Tibial nerve (tissue), 4 donors: ENCODE results near the gene TXLNG. TPM values are rescaled to one million over a fixed set of nuclear protein-coding genes. Genes with fewer than 3 reads are reported as not detected.

ENCODE experiments used
- DNase-seq, 2 donors: peaks; one replicate each; pipeline ENCODE4 v3.0.0-alpha.2; 2019; ENCODE audit warnings: low spot score in 2 of 2
- H3K27ac ChIP-seq, 4 donors: fragments of 200-600 bp; sonication (generic) in 3 of 4; one replicate each; pipeline ENCODE4 v1.5.1; 2017 to 2019; ENCODE audit warnings: mild to moderate bottlenecking in 1 of 4
- H3K27me3 ChIP-seq, 2 donors: fragments of 200-600 bp; sonication (generic) in 1 of 2; one replicate each; pipeline versions ENCODE4 v1.5.1 to v1.6.0; 2017 to 2019
- H3K36me3 ChIP-seq, 3 donors: fragments of 200-600 bp; sonication (generic); one replicate each; pipeline ENCODE4 v1.5.1; 2018 to 2019
- H3K4me1 ChIP-seq, 4 donors: fragments of 200-600 bp; sonication (generic) in 3 of 4; one replicate each; pipeline ENCODE4 v1.5.1; 2017 to 2019
- H3K4me3 ChIP-seq, 4 donors: fragments of 200-600 bp; sonication (generic) in 3 of 4; one replicate each; pipeline ENCODE4 v1.5.1; 2017 to 2019; ENCODE audit warnings: mild to moderate bottlenecking in 1 of 4, moderate library complexity in 1 of 4
- H3K9me3 ChIP-seq, 4 donors: fragments of 200-600 bp; sonication (generic) in 3 of 4; one replicate each; pipeline ENCODE4 v1.5.1; 2017 to 2019
- CTCF ChIP-seq, 5 experiments: fragments of 200-600 bp in 3 of 5; fragments of 450-650 bp in 2 of 5; sonication (generic) in 3 of 5; IDR thresholded peaks; one replicate each; pipeline ENCODE4 v1.5.1; 2016 to 2019; ENCODE audit warnings: antibody characterized with exemption in 5 of 5, mild to moderate bottlenecking in 3 of 5, moderate library complexity in 2 of 5
- EP300 ChIP-seq, 2 donors: sonication (generic); formaldehyde crosslinking; IDR thresholded peaks; one replicate each; pipeline ENCODE4 v1.6.1; 2017; ENCODE audit warnings: antibody characterized with exemption in 2 of 2, mild to moderate bottlenecking in 1 of 2
- POLR2A ChIP-seq, 2 donors: fragments of 450-650 bp; IDR thresholded peaks; one replicate each; pipeline ENCODE4 v1.6.1; 2017; ENCODE audit warnings: antibody characterized with exemption in 2 of 2, mild to moderate bottlenecking in 2 of 2, moderate library complexity in 2 of 2
- WGBS, 2 donors: methylation state at CpG; one replicate each; pipeline ENCODE4 v1.1.5; 2018; 5-methylcytosine and 5-hydroxymethylcytosine counted together
- total RNA-seq, 4 donors: library from RNA; depleted of rRNA; stranded (reverse); fragments of >200 nt; gene quantifications; one replicate each; pipeline ENCODE4 v1.1.0, GENCODE V29; 2016

The TXLNG gene
- total RNA-seq, 4 donors from 2014 or later = 16.3 to 22.2 (median 20.0) TPM

GRCh38 chrX:16873106-16873505 lies 86.8 kb downstream of the TXLNG start:
- H3K9me3 ChIP-seq = no peaks in the 10 kb centered on the region
- TF ChIP-seq CTCF (IDR thresholded peaks at IDR 0.05) (no peak), POLR2A (IDR thresholded peaks at IDR 0.05) (no peak), EP300 (IDR thresholded peaks at IDR 0.05) (no peak)
- H3K4me1 ChIP-seq = peaks cover 0 to 13% (median 6%) of the 10 kb centered on the region in 4 donors
- H3K27me3 ChIP-seq = peaks cover 0 to 50% of the 10 kb centered on the region in 2 donors
- WGBS, 2 donors = 79 to 96% methylated on average over 8 of the region's 8 CpGs
- no peak for DNase-seq
- no peak overlapping the region for H3K4me3 ChIP-seq
- no peak overlapping the region for H3K27ac ChIP-seq
- no peaks in the 10 kb centered on the region for H3K36me3 ChIP-seq

- 66 to 75% methylated on average over 5 of the region's 5 CpGs for whole genome bisulfite sequencing, 2 donors
- no peaks in the 10 kb centered on the region for H3K9me3 ChIP-seq
- TF ChIP-seq EP300 (IDR thresholded peaks at IDR 0.05) = no peak
- TF ChIP-seq POLR2A (IDR thresholded peaks at IDR 0.05) = no peak
- TF ChIP-seq CTCF (IDR thresholded peaks at IDR 0.05) = no peak
- H3K36me3 ChIP-seq = no peaks in the 10 kb centered on the region
- DNase-seq = no peak
- no peak overlapping the region for H3K4me3 ChIP-seq
- peaks cover 0 to 6% (median 0%) of the 10 kb centered on the region in 4 donors for H3K4me1 ChIP-seq
- H3K27ac ChIP-seq = no peak overlapping the region
- peaks cover 0 to 63% of the 10 kb centered on the region in 2 donors for H3K27me3 ChIP-seq
Measured at GRCh38 chrX:16874458-16875095, 88.3 kb downstream of the TXLNG start.

GRCh38 chrX:16876696-16877095 lies 90.4 kb downstream of the TXLNG start:
- peaks cover 0 to under 1% (median 0%) of the 10 kb centered on the region in 4 donors for H3K4me1 ChIP-seq
- H3K4me3 ChIP-seq = no peak overlapping the region
- H3K9me3 ChIP-seq = no peaks in the 10 kb centered on the region
- TF ChIP-seq EP300 (IDR thresholded peaks at IDR 0.05) (no peak), POLR2A (IDR thresholded peaks at IDR 0.05) (no peak), CTCF (IDR thresholded peaks at IDR 0.05) (no peak)
- DNase-seq = no peak
- no peaks in the 10 kb centered on the region for H3K36me3 ChIP-seq
- H3K27me3 ChIP-seq = peaks cover 0 to 69% of the 10 kb centered on the region in 2 donors
- H3K27ac ChIP-seq = no peak overlapping the region
- WGBS, 2 donors = 58 to 91% methylated on average over 1 of the region's 1 CpG

- Histone ChIP-seq H3K4me3 (peak overlapping the region in 3 of 4 donors; percentile 25 to 53 (median 39)), H3K27me3 (peaks cover 0 to 51% of the 10 kb centered on the region in 2 donors), H3K4me1 (no peaks in the 10 kb centered on the region), H3K9me3 (no peaks in the 10 kb centered on the region), H3K27ac (peak overlapping the region in 2 of 4 donors; percentile 74 to 75), H3K36me3 (no peaks in the 10 kb centered on the region)
- DNase-seq = no peak
- WGBS, 2 donors = 28% methylated on average over 7 of the region's 7 CpGs
- TF ChIP-seq CTCF (IDR thresholded peaks at IDR 0.05) (no peak), POLR2A (IDR thresholded peaks at IDR 0.05) (no peak), EP300 (IDR thresholded peaks at IDR 0.05) (no peak)
Measured at GRCh38 chrX:16882169-16882568, 95.9 kb downstream of the TXLNG start.

- no peaks in the 10 kb centered on the region for H3K36me3 ChIP-seq
- DNase-seq = peak; percentile 50 to 72
- 1 to 19% methylated on average over 11 to 27 of the region's 27 CpGs for WGBS, 2 donors
- peak overlapping the region; percentile 35 to 75 (median 73) for H3K27ac ChIP-seq
- H3K4me1 ChIP-seq = no peaks in the 10 kb centered on the region
- H3K9me3 ChIP-seq = no peaks in the 10 kb centered on the region
- TF ChIP-seq CTCF (IDR thresholded peaks at IDR 0.05) (peak; percentile 42 to 60 (median 52)), POLR2A (IDR thresholded peaks at IDR 0.05) (no peak), EP300 (IDR thresholded peaks at IDR 0.05) (peak in 1 of 2 donors; percentile 6)
- H3K4me3 ChIP-seq = peak overlapping the region; percentile 25 to 53 (median 42)
- H3K27me3 ChIP-seq = peaks cover 0 to 46% of the 10 kb centered on the region in 2 donors
Measured at GRCh38 chrX:16882702-16883486, 96.6 kb downstream of the TXLNG start.
